Activated B cell treated with CpG ODN at 0.5 μM for 24 hours (primary cell): Measurements from ENCODE around the gene LDLRAD4. TPM values are rescaled to one million over a fixed set of nuclear protein-coding genes. Genes with fewer than 3 reads are reported as not detected.

Experiments
- ATAC-seq: fragments of 200-7000 bp; cut with Tn5 transposase; one replicate; pipeline ENCODE4 v1.10.0; 2021; ENCODE audit warnings: low read depth, mild to moderate bottlenecking, moderate library complexity
- CTCF ChIA-PET: fragments of 350-600 bp; sonication (Branson Sonifier 250); formaldehyde crosslinking; loops from one replicate; lab custom pipeline; 2021; ENCODE audit warnings: antibody characterized with exemption; lab: Charles Lee
- POLR2A ChIA-PET: fragments of 350-600 bp; sonication (Branson Sonifier 250); formaldehyde crosslinking; loops from one replicate; lab custom pipeline; 2021; ENCODE audit warnings: antibody characterized with exemption; lab: Charles Lee
- DNase-seq: peaks from one replicate; pipeline ENCODE4 v3.0.0; 2022
- H3K27ac Mint-ChIP-seq: one replicate; pipeline ENCODE4 v1.8.0; 2020; ENCODE audit warnings: mixed read lengths
- H3K27me3 Mint-ChIP-seq: one replicate; pipeline ENCODE4 v1.8.0; 2021; ENCODE audit warnings: mixed read lengths
- H3K36me3 Mint-ChIP-seq: one replicate; pipeline ENCODE4 v1.8.0; 2021; ENCODE audit warnings: low read depth, mixed read lengths
- H3K4me1 Mint-ChIP-seq: one replicate; pipeline ENCODE4 v1.8.0; 2021; ENCODE audit warnings: mixed read lengths
- H3K4me3 Mint-ChIP-seq: one replicate; pipeline ENCODE4 v1.8.0; 2020; ENCODE audit warnings: mild to moderate bottlenecking, mixed read lengths
- H3K9me3 Mint-ChIP-seq: one replicate; pipeline ENCODE4 v1.8.0; 2020; ENCODE audit warnings: mixed read lengths
- CTCF ChIP-seq: fragments of 200-600 bp; IDR thresholded peaks from one replicate; pipeline ENCODE4 v1.8.0; 2022; ENCODE audit warnings: antibody characterized with exemption, mild to moderate bottlenecking
- intact Hi-C: fragments of 100-400 bp; cut with micrococcal nuclease; formaldehyde crosslinking; loops from one replicate; pipeline ENCODE4 v1.15.1; 2024
- total RNA-seq: library from RNA; stranded (reverse); gene quantifications from 2 replicates; pipeline ENCODE4 v1.2.3, GENCODE V29; 2022

LDLRAD4 gene
- total RNA-seq, 1 donor from 2014 or later = 66.9 TPM

DNA sequence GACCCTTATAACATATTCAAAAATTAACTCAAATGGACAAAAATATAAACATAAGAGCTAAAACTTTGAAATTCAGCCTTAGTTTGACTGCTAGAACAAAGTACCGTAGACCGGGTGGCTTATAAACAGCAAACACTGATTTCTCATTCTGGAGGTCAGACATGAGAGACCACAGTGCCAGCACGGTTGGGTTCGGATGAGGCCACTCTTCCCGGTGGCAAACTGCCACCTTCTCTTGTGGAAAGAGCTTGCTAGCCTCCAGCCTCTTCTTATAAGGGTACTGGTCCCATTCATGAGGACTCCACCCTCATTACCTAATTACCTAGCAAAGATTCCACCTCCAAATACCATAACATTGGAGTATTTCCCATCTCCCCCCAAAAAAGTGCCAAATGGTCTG, 416.5 kb downstream of the LDLRAD4 start:
- Mint-ChIP-seq H3K4me1 (peaks cover 4% of the 10 kb centered on the region), H3K9me3 (no peaks in the 10 kb centered on the region), H3K4me3 (no peak overlapping the region), H3K27me3 (no peaks in the 10 kb centered on the region), H3K36me3 (peaks cover 31% of the 10 kb centered on the region), H3K27ac (no peak overlapping the region)
- ATAC-seq (no peak), DNase-seq (no peak)
- CTCF ChIA-PET = interaction anchor here (1.6 kb wide), 1 partner anchor 77 kb away, joined by 7 read pairs; no protein-coding TSS in a partner anchor
- POLR2A ChIA-PET = no interaction called here
- no peak for TF ChIP-seq CTCF
- intact Hi-C loops = no loop called here

- TF ChIP-seq CTCF = no peak
- H3K4me1 Mint-ChIP-seq = no peaks in the 10 kb centered on the region
- H3K4me3 Mint-ChIP-seq = no peak overlapping the region
- ATAC-seq = no peak
- intact Hi-C loops = no loop called here
- no peaks in the 10 kb centered on the region for H3K9me3 Mint-ChIP-seq
- H3K27ac Mint-ChIP-seq = no peak overlapping the region
- no peaks in the 10 kb centered on the region for H3K27me3 Mint-ChIP-seq
- peaks cover 20% of the 10 kb centered on the region for H3K36me3 Mint-ChIP-seq
- POLR2A ChIA-PET = no interaction called here
- DNase-seq = no peak
- CTCF ChIA-PET = no interaction called here
Measured at GRCh38 chr18:13638719-13639595, 420.4 kb downstream of the LDLRAD4 start.

DNA sequence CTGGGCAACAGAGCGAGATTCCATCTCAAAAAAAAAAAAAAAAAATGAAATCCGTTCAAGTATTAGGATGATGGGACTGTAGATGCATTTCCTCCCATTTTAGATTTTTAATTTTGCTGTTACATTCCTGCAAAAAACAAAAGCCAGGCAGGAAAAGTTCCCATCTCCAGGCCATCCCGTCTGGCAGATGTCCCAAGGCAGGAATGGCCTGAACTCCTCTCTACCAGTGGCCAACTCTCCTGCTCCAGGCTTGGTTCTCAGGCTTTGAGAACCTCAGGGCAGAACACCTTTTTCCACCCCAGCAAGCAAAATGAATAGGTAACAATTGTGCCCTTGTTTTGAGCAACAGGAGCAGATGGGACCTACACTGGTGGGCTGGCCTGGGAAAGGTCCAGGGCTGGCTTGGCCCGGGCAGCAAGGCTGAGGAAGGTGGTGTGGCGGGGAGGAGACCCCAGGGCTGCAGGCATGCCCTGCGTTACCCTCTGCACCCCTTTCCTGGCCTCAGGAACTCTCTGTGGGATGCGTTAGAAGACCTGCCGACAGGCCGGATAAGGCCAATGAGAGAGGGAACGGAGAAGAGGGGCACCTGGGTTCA, 421.8 kb downstream of the LDLRAD4 start:
- intact Hi-C loops = no loop called here
- ChIA-PET POLR2A (no interaction called here), CTCF (no interaction called here)
- DNase-seq (no peak), ATAC-seq (no peak)
- no peak for TF ChIP-seq CTCF
- H3K27me3 Mint-ChIP-seq = no peaks in the 10 kb centered on the region
- H3K4me3 Mint-ChIP-seq = no peak overlapping the region
- peaks cover 24% of the 10 kb centered on the region for H3K36me3 Mint-ChIP-seq
- no peaks in the 10 kb centered on the region for H3K9me3 Mint-ChIP-seq
- H3K4me1 Mint-ChIP-seq = no peaks in the 10 kb centered on the region
- no peak overlapping the region for H3K27ac Mint-ChIP-seq

DNA sequence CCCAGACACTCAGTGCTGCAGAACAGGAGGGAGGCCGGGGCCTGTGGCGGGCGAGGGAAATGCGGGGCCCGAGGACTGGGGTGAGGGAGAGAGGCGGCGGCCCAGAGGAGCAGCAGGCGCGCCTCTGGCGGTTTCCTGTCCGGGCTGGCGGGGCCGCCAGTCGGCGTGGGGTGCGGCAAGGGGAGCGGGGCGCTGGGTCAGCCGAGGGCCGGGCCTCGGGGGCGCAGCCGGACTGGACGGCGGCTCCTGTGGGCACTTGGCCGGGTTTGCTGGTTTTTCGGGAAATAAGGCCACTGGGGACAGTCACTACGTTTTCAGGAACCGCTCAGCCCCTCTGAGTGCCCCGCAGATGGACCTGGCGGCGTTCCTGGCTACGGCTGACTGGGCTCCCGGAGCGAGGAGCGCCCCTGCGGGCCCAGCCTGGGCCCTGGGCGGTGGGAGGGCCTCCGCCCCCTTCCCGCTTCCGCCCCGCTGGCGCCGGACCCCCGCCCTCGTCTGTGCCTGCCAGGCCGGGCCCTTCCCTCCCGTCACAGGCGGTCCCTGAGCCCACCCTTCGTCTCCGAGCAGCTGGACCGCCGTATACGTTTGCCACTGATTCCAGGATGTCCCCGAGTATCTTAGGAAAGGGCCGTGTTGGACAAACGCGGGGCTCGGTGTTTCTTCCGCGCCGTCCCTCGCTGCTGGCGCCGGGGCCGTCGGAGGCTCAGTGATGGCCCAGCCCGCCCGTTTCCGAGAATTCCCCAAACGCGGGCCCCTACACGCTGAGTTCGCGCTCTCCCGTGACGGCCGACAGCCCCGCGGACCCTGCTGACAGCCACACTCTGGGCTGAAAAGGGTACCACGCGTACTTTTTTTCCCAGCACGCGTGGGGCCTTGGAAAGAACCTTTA, 423.2 kb downstream of the LDLRAD4 start:
- CTCF ChIA-PET = no interaction called here
- no peak for ATAC-seq
- intact Hi-C loops = no loop called here
- H3K27ac Mint-ChIP-seq = no peak overlapping the region
- no peak overlapping the region for H3K4me3 Mint-ChIP-seq
- peaks cover 30% of the 10 kb centered on the region for H3K36me3 Mint-ChIP-seq
- no peaks in the 10 kb centered on the region for H3K9me3 Mint-ChIP-seq
- no peaks in the 10 kb centered on the region for H3K4me1 Mint-ChIP-seq
- no peak for DNase-seq
- H3K27me3 Mint-ChIP-seq = no peaks in the 10 kb centered on the region
- POLR2A ChIA-PET = no interaction called here
- no peak for TF ChIP-seq CTCF

DNA sequence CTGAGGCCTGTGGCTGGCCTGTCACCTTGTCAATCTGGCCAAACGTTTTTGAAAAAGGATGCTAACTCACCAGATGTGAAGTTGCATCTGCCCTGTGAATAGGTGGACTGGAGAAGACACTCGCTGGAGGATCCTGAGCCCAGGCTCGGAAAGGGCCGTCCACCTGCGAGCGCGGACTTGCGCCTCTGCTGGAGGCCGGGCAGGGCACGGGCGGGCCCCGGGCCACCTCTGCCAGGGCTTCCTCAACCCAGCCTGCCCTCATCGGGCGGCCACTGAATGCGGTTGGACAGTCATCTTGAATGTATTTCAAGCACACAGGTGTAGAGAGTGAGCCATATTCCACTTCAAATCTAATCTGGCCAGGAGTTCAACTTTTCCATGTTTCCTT, 423.9 kb downstream of the LDLRAD4 start:
- Mint-ChIP-seq H3K36me3 (peaks cover 33% of the 10 kb centered on the region), H3K27me3 (no peaks in the 10 kb centered on the region), H3K27ac (no peak overlapping the region), H3K9me3 (no peaks in the 10 kb centered on the region), H3K4me3 (no peak overlapping the region), H3K4me1 (no peaks in the 10 kb centered on the region)
- CTCF ChIA-PET = no interaction called here
- intact Hi-C loops = no loop called here
- TF ChIP-seq CTCF = no peak
- DNase-seq (no peak), ATAC-seq (no peak)
- POLR2A ChIA-PET = no interaction called here
